PC-9 (cell line): ENCODE results near the gene HNRNPK. TPM values are rescaled to one million over a fixed set of nuclear protein-coding genes. Genes with fewer than 3 reads are reported as not detected.

Experiments used
- BruUV-seq: library from RNA; stranded (reverse); fragments of 400-500 nt; replicated peaks from 2 replicates; lab custom pipeline; 2021; lab: Mats Ljungman, UMichigan
- CTCF ChIA-PET: fragments of 300-600 bp; sonication (Branson Sonifier 250); formaldehyde crosslinking; loops from one replicate; lab custom pipeline; 2022; ENCODE audit warnings: antibody characterized with exemption; lab: Charles Lee
- POLR2A ChIA-PET: fragments of 300-600 bp; sonication (Branson Sonifier 250); formaldehyde crosslinking; loops from one replicate; lab custom pipeline; 2022; ENCODE audit warnings: antibody characterized with exemption; ENCODE audit not compliant: unreplicated experiment; lab: Charles Lee
- DNase-seq, 2 experiments: peaks; one replicate each; pipeline versions ENCODE4 v3.0.0 to v3.0.0-alpha.2; 2015 to 2022; ENCODE audit warnings: mixed read lengths in 1 of 2
- H2AFZ ChIP-seq: fragments of 200-600 bp; sonication (generic); 2 replicates; pipeline ENCODE4 v1.8.1; 2017; ENCODE audit warnings: antibody characterized with exemption
- H3F3A ChIP-seq: fragments of 200-600 bp; sonication (generic); 2 replicates; pipeline ENCODE4 v1.8.1; 2017; ENCODE audit warnings: antibody characterized with exemption, mild to moderate bottlenecking, low read depth; ENCODE audit not compliant: insufficient read depth
- H3K27ac ChIP-seq: fragments of 200-600 bp; sonication (generic); 2 replicates; pipeline ENCODE4 v1.6.1; 2016; ENCODE audit warnings: mixed run types
- H3K27me3 ChIP-seq: fragments of 200-600 bp; sonication (generic); 2 replicates; pipeline ENCODE4 v1.6.1; 2016; ENCODE audit warnings: low read depth, mixed run types; ENCODE audit not compliant: insufficient read depth
- H3K36me3 ChIP-seq: fragments of 200-600 bp; sonication (generic); 2 replicates; pipeline ENCODE4 v1.6.1; 2016; ENCODE audit warnings: low read depth, mixed run types
- H3K4me1 ChIP-seq: fragments of 200-600 bp; sonication (generic); replicated peaks from 2 replicates; pipeline ENCODE4 v1.6.1; 2016; ENCODE audit warnings: mixed run types; ENCODE audit not compliant: insufficient read depth
- H3K4me2 ChIP-seq: fragments of 200-600 bp; sonication (generic); 2 replicates; pipeline ENCODE4 v1.6.1; 2017; ENCODE audit warnings: mixed run types
- H3K4me3 ChIP-seq: fragments of 200-600 bp; sonication (generic); 2 replicates; pipeline ENCODE4 v1.6.1; 2016; ENCODE audit warnings: mixed run types
- H3K79me2 ChIP-seq: fragments of 200-600 bp; sonication (generic); 2 replicates; pipeline ENCODE4 v1.6.1; 2017; ENCODE audit warnings: low read depth, mixed run types
- H3K9me2 ChIP-seq: fragments of 200-600 bp; sonication (generic); 2 replicates; pipeline ENCODE4 v1.8.1; 2017; ENCODE audit warnings: mild to moderate bottlenecking; ENCODE audit not compliant: insufficient read depth
- H3K9me3 ChIP-seq: fragments of 200-600 bp; sonication (generic); 2 replicates; pipeline ENCODE4 v1.8.1; 2016; ENCODE audit warnings: low read depth; ENCODE audit not compliant: insufficient read depth
- H4K20me1 ChIP-seq: fragments of 200-600 bp; sonication (generic); 2 replicates; pipeline ENCODE4 v1.8.1; 2017; ENCODE audit not compliant: insufficient read depth
- EZH2 ChIP-seq: fragments of 200-600 bp; sonication (generic); IDR thresholded peaks from 2 replicates; pipeline ENCODE4 v1.8.0; 2017; ENCODE audit warnings: antibody characterized with exemption, low read depth
- intact Hi-C: fragments of 100-400 bp; cut with micrococcal nuclease; formaldehyde crosslinking; loops from one replicate; pipeline ENCODE4 v1.10.0; 2022; ENCODE audit not compliant: unreplicated experiment
- total RNA-seq: library from RNA; stranded (reverse); gene quantifications from 2 replicates; pipeline ENCODE4 v1.2.3, GENCODE V29; 2021
- TF ChIP-seq, protein P1 (sequence below): fragments of 200-600 bp; sonication (generic); conservative IDR thresholded peaks from 2 replicates; pipeline ENCODE4 v1.6.1; 2017; ENCODE audit warnings: mixed run types, antibody characterized with exemption, mild to moderate bottlenecking, moderate library complexity

The HNRNPK gene
- total RNA-seq, 1 experiment from 2014 or later = 583 TPM

DNA sequence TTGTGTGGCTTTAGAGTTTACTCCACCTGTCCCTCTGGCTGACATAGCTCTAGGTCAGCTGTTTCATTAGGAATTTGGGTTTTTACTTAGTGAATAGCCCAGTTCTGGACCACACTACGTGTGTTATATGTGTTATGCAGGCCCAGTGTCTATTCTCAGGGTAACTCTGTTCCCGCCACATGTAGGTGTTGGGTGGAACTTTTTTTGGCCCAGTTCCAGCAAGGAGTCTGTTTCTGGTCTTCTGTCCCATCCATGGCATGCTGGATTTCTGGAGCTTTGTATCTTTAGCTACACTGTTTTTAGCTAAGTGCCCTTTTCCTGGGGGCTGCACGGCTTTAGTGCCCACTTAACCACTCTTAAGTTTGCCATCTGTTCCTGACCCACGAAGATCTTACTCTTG lies 16.1 kb upstream of the HNRNPK start:
- 0 out of 2 replicates have a peak, but pooled peaks cover 4% of the 10 kb centered on the region for H3F3A ChIP-seq
- H3K79me2 ChIP-seq = peaks cover 26% of the 10 kb centered on the region; the same call in 1 of the 2 replicates
- no peak overlapping the region for H3K27ac ChIP-seq
- H2AFZ ChIP-seq = no peak overlapping the region
- BruUV-seq = no TSS peak
- no peaks in the 10 kb centered on the region for H3K27me3 ChIP-seq
- H4K20me1 ChIP-seq = no peaks in the 10 kb centered on the region
- intact Hi-C loops = no loop called here
- H3K9me2 ChIP-seq = no peaks in the 10 kb centered on the region
- H3K4me1 ChIP-seq = peaks cover 20% of the 10 kb centered on the region
- ChIA-PET POLR2A (no interaction called here), CTCF (no interaction called here)
- no peaks in the 10 kb centered on the region for H3K9me3 ChIP-seq
- TF ChIP-seq, protein P1, sequence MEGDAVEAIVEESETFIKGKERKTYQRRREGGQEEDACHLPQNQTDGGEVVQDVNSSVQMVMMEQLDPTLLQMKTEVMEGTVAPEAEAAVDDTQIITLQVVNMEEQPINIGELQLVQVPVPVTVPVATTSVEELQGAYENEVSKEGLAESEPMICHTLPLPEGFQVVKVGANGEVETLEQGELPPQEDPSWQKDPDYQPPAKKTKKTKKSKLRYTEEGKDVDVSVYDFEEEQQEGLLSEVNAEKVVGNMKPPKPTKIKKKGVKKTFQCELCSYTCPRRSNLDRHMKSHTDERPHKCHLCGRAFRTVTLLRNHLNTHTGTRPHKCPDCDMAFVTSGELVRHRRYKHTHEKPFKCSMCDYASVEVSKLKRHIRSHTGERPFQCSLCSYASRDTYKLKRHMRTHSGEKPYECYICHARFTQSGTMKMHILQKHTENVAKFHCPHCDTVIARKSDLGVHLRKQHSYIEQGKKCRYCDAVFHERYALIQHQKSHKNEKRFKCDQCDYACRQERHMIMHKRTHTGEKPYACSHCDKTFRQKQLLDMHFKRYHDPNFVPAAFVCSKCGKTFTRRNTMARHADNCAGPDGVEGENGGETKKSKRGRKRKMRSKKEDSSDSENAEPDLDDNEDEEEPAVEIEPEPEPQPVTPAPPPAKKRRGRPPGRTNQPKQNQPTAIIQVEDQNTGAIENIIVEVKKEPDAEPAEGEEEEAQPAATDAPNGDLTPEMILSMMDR = no peak
- TF ChIP-seq EZH2 = no peak
- DNase-seq = no peak
- H3K36me3 ChIP-seq = 0 out of 2 replicates have a peak, but pooled peaks cover 7% of the 10 kb centered on the region
- H3K4me2 ChIP-seq = no peak overlapping the region
- H3K4me3 ChIP-seq = no peak overlapping the region

DNA sequence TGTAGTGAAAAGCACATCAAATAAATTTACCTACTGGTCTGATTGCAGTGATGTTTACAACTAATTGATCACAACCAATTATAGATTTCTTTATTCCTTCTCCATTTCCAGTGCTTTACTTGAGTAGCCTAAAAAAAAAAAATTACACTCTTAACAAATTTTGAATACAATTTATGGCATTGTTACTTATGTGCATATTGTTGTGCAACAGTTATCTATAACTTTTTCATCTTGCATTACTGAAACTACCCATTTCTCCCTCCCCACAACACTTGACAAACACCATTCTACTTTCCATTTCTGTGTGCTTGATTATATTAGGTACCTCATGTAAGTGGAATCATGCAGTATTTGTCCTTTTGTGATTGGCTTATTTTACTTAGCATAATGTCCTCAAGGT lies 12.9 kb upstream of the HNRNPK start:
- intact Hi-C loops = no loop called here
- no peak overlapping the region for H3K27ac ChIP-seq
- no peak overlapping the region for H3K4me2 ChIP-seq
- no peak for DNase-seq
- H3K9me3 ChIP-seq = no peaks in the 10 kb centered on the region
- 0 out of 2 replicates have a peak, but pooled peaks cover 4% of the 10 kb centered on the region for H3F3A ChIP-seq
- H3K4me3 ChIP-seq = no peak overlapping the region
- H3K27me3 ChIP-seq = no peaks in the 10 kb centered on the region
- ChIA-PET CTCF (no interaction called here), POLR2A (no interaction called here)
- H2AFZ ChIP-seq = no peak overlapping the region
- peaks cover under 1% of the 10 kb centered on the region; the same call in 1 of the 2 replicates for H3K4me1 ChIP-seq
- H3K9me2 ChIP-seq = no peaks in the 10 kb centered on the region
- H3K36me3 ChIP-seq = no peaks in the 10 kb centered on the region
- TF ChIP-seq, protein P1 = no peak
- no peak for TF ChIP-seq EZH2
- no TSS peak for BruUV-seq
- peaks cover 34% of the 10 kb centered on the region for H3K79me2 ChIP-seq
- H4K20me1 ChIP-seq = no peaks in the 10 kb centered on the region

DNA sequence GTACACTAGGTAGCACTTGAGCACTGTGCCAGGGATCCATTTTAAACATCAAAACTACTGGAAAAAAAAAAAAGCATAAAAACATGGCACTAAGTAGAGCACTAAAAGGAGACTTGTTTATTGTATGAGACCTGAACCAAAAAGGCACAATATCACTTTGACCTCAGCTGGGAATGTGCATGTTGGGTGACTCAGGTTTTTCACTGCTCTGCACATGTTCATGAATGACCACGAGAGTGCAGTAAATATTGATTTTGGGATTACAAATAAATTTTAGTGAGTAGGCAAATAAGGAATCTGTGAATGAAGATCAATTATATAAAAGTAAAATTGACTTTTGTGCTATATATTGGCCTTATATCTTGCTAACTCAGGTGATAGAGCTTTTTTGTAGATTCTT lies 12.4 kb upstream of the HNRNPK start:
- no TSS peak for BruUV-seq
- Histone ChIP-seq H2AFZ (no peak overlapping the region), H3K4me2 (no peak overlapping the region), H3K4me1 (0 out of 2 replicates have a peak, but pooled peaks cover under 1% of the 10 kb centered on the region), H3K9me3 (no peaks in the 10 kb centered on the region), H4K20me1 (no peaks in the 10 kb centered on the region), H3K36me3 (no peaks in the 10 kb centered on the region), H3K79me2 (peaks cover 34% of the 10 kb centered on the region), H3F3A (peaks cover 4% of the 10 kb centered on the region; the same call in 1 of the 2 replicates), H3K4me3 (no peak overlapping the region), H3K27ac (no peak overlapping the region; the same call in 1 of the 2 replicates), H3K27me3 (no peaks in the 10 kb centered on the region), H3K9me2 (no peaks in the 10 kb centered on the region)
- intact Hi-C loops = no loop called here
- CTCF ChIA-PET = no interaction called here
- no peak for TF ChIP-seq EZH2
- POLR2A ChIA-PET = no interaction called here
- DNase-seq = peak in 1 of 2 experiments; percentile 49

DNA sequence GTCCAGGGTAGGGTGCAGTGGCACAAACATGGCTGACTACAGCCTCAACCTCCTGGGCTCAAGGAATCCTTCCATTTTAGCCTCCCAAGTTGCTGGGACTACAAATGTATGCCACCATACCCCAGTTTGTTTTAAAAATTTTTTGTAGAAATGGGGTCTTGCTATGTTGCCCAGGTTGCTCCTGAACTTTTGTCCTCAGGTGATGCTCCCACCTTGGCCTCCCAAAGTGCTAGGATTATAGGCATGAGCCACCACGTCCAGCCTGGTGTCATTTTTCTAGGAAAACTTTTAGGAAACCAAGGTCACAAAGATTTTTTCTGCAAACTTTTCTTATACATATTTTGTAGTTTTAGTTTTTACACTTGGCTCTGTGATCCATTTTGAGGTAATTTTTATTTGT lies 11.3 kb upstream of the HNRNPK start:
- H4K20me1 ChIP-seq = no peaks in the 10 kb centered on the region
- no peak overlapping the region for H3K4me3 ChIP-seq
- H3K27ac ChIP-seq = no peak overlapping the region
- H3K4me2 ChIP-seq = no peak overlapping the region
- no peak for DNase-seq
- no peaks in the 10 kb centered on the region for H3K9me3 ChIP-seq
- intact Hi-C loops = no loop called here
- no peak overlapping the region for H2AFZ ChIP-seq
- H3K4me1 ChIP-seq = peaks cover 11% of the 10 kb centered on the region
- peaks cover 9% of the 10 kb centered on the region; the same call in 1 of the 2 replicates for H3F3A ChIP-seq
- peaks cover 37% of the 10 kb centered on the region for H3K79me2 ChIP-seq
- H3K27me3 ChIP-seq = no peaks in the 10 kb centered on the region
- ChIA-PET POLR2A (no interaction called here), CTCF (no interaction called here)
- H3K9me2 ChIP-seq = no peaks in the 10 kb centered on the region
- no TSS peak for BruUV-seq
- no peaks in the 10 kb centered on the region for H3K36me3 ChIP-seq
- TF ChIP-seq, protein P1 = no peak
- no peak for TF ChIP-seq EZH2
